Trophoblast cell (in vitro differentiated cells and primary cell): ENCODE results near the gene CHCHD6.

Source experiments
- DNase-seq, 2 donors: peaks; one replicate each; pipeline ENCODE4 v3.0.0-alpha.2; 2016
- H2AFZ ChIP-seq: 2 replicates; pipeline ENCODE4 v1.6.1; 2013; ENCODE audit warnings: low read length, moderate library complexity, mild to moderate bottlenecking; ENCODE audit not compliant: insufficient read depth, poor library complexity
- H2AK5ac ChIP-seq: 2 replicates; pipeline ENCODE4 v1.6.1; 2013; ENCODE audit warnings: mild to moderate bottlenecking, low read length
- H2BK120ac ChIP-seq: 2 replicates; pipeline ENCODE4 v1.6.1; 2013; ENCODE audit warnings: low read length, mild to moderate bottlenecking, moderate library complexity; ENCODE audit not compliant: insufficient read depth, poor library complexity
- H2BK12ac ChIP-seq: 2 replicates; pipeline ENCODE4 v1.6.1; 2013; ENCODE audit warnings: mild to moderate bottlenecking, low read length, moderate library complexity
- H2BK5ac ChIP-seq: 2 replicates; pipeline ENCODE4 v1.6.1; 2013; ENCODE audit warnings: low read length, low read depth, moderate library complexity, mild to moderate bottlenecking; ENCODE audit not compliant: poor library complexity
- H3K14ac ChIP-seq: 2 replicates; pipeline ENCODE4 v1.6.1; 2013; ENCODE audit warnings: mild to moderate bottlenecking, low read length
- H3K18ac ChIP-seq: 2 replicates; pipeline ENCODE4 v1.6.1; 2013; ENCODE audit warnings: mild to moderate bottlenecking, low read length
- H3K23ac ChIP-seq: 2 replicates; pipeline ENCODE4 v1.6.1; 2013; ENCODE audit warnings: low read length
- H3K27ac ChIP-seq: 2 replicates; pipeline ENCODE4 v1.5.1; 2013; ENCODE audit warnings: low read depth, mild to moderate bottlenecking, inconsistent platforms, low read length, moderate library complexity
- H3K27me3 ChIP-seq: 2 replicates; pipeline ENCODE4 v1.6.1; 2013; ENCODE audit warnings: inconsistent platforms, mild to moderate bottlenecking, low read length, moderate library complexity; ENCODE audit not compliant: insufficient read depth
- H3K36me3 ChIP-seq, 2 experiments: 1 replicate in 1 of 2; 2 replicates in 1 of 2; pipeline ENCODE4 v1.6.1; 2013; ENCODE audit warnings: low read length in 2 of 2, mild to moderate bottlenecking in 2 of 2, moderate library complexity in 1 of 2; ENCODE audit not compliant: insufficient read depth in 2 of 2, control insufficient read depth in 1 of 2
- H3K4ac ChIP-seq: 2 replicates; pipeline ENCODE4 v1.6.1; 2013; ENCODE audit warnings: low read depth, mild to moderate bottlenecking, low read length, moderate library complexity
- H3K4me1 ChIP-seq, 2 experiments: 1 replicate in 1 of 2; 2 replicates in 1 of 2; pipeline ENCODE4 v1.6.1; 2013; ENCODE audit warnings: low read length in 2 of 2, mild to moderate bottlenecking in 2 of 2, moderate library complexity in 1 of 2; ENCODE audit not compliant: insufficient read depth in 2 of 2, control insufficient read depth in 1 of 2
- H3K4me2 ChIP-seq: 2 replicates; pipeline ENCODE4 v1.6.1; 2013; ENCODE audit warnings: inconsistent platforms, mild to moderate bottlenecking, low read length, moderate library complexity
- H3K4me3 ChIP-seq: 2 replicates; pipeline ENCODE4 v1.5.1; 2013; ENCODE audit warnings: mild to moderate bottlenecking, low read depth, low read length, inconsistent platforms
- H3K79me1 ChIP-seq: one replicate; pipeline ENCODE4 v1.6.1; 2013; ENCODE audit warnings: low read length
- H3K79me2 ChIP-seq: 2 replicates; pipeline ENCODE4 v1.6.1; 2013; ENCODE audit warnings: low read length, mild to moderate bottlenecking; ENCODE audit not compliant: control insufficient read depth, insufficient read depth, poor library complexity
- H3K9ac ChIP-seq: 2 replicates; pipeline ENCODE4 v1.6.1; 2013; ENCODE audit warnings: mild to moderate bottlenecking, low read length
- H3K9me3 ChIP-seq: 2 replicates; pipeline ENCODE4 v1.6.1; 2013; ENCODE audit warnings: low read depth, mild to moderate bottlenecking, control low read depth, inconsistent platforms, low read length; ENCODE audit not compliant: insufficient read depth
- H4K12ac ChIP-seq: 2 replicates; pipeline ENCODE4 v1.6.1; 2013; ENCODE audit warnings: low read depth, mild to moderate bottlenecking, low read length, moderate library complexity
- H4K8ac ChIP-seq: 2 replicates; pipeline ENCODE4 v1.6.1; 2013; ENCODE audit warnings: low read depth, mild to moderate bottlenecking, low read length, moderate library complexity
- H4K91ac ChIP-seq: one replicate; pipeline ENCODE4 v1.6.1; 2013; ENCODE audit warnings: low read depth, mild to moderate bottlenecking, low read length, moderate library complexity
- WGBS: extraction: QIAGEN DNeasy Blood & Tissue Kit; methylation state at CpG from one replicate; pipeline ENCODE4 v1.1.7; 2013; ENCODE audit warnings: missing lambda C conversion rate; ENCODE audit not compliant: insufficient read length, insufficient coverage; ENCODE audit errors: extremely low coverage; 5-methylcytosine and 5-hydroxymethylcytosine counted together

CHCHD6 gene

DNA sequence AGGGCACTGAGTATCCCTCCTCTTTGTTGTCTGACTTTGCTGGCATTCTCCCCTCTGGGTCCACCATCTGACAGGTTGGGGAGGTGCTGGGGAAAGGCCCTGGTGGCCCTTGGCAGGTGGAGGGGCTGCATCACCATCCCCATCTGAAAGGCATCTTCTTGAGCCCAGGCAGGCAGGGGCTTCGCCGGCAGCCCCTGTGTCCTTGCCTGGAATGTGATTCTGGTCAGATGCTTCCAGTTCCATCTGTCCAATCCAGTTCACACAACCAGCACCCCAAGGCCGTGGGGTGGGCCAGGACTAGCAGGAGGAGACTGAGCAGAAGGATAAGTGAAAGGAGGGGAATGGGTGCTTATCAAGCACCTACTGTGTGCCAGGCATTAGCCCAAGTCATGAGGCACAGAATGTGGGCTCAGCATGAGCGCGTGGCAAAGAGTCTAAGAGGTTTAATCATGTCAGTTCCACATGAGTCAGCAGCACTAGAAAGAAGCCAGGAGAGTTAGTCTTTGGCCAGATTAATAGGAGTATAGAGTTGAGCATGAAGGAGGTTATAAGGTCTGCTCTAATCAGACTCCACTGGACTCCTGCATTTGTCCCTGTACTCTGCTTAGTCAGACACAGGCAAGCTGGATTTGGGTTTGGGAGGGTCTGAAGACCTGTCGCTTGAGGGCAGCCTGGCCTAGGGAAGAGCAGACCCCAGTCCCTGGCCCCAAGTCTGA lies 38.7 kb upstream of the CHCHD6 start:
- H3K79me1 ChIP-seq = no peaks in the 10 kb centered on the region
- H4K12ac ChIP-seq = no peak overlapping the region
- peaks cover 4% of the 10 kb centered on the region for H3K9me3 ChIP-seq
- H2AK5ac ChIP-seq = no peak overlapping the region
- no peak overlapping the region for H2BK12ac ChIP-seq
- no peak overlapping the region for H3K4me2 ChIP-seq
- no peak for DNase-seq
- H3K79me2 ChIP-seq = no peaks in the 10 kb centered on the region
- no peak overlapping the region for H4K91ac ChIP-seq
- H4K8ac ChIP-seq = no peak overlapping the region
- no peaks in the 10 kb centered on the region for H3K36me3 ChIP-seq
- H3K27me3 ChIP-seq = peaks cover 2% of the 10 kb centered on the region
- no peak overlapping the region for H3K9ac ChIP-seq
- no peak overlapping the region for H2AFZ ChIP-seq
- no peaks in the 10 kb centered on the region for H3K4me1 ChIP-seq
- H3K18ac ChIP-seq = no peak overlapping the region
- H3K4me3 ChIP-seq = peak overlapping the region; percentile 20
- H2BK120ac ChIP-seq = no peak overlapping the region
- H2BK5ac ChIP-seq = no peak overlapping the region
- H3K4ac ChIP-seq = no peak overlapping the region
- no peak overlapping the region for H3K27ac ChIP-seq
- no CpG with 5 or more reads among the region's 6 CpGs for WGBS
- H3K23ac ChIP-seq = no peak overlapping the region
- H3K14ac ChIP-seq = no peak overlapping the region

- no peaks in the 10 kb centered on the region for H3K4me1 ChIP-seq
- no peak for DNase-seq
- H3K79me1 ChIP-seq = no peaks in the 10 kb centered on the region
- H2AFZ ChIP-seq = no peak overlapping the region
- H3K79me2 ChIP-seq = no peaks in the 10 kb centered on the region
- no peak overlapping the region for H2BK120ac ChIP-seq
- no peak overlapping the region for H3K4ac ChIP-seq
- H3K27ac ChIP-seq = no peak overlapping the region
- H3K14ac ChIP-seq = no peak overlapping the region
- H4K12ac ChIP-seq = no peak overlapping the region
- no peak overlapping the region for H3K18ac ChIP-seq
- no peak overlapping the region for H2AK5ac ChIP-seq
- peaks cover 2% of the 10 kb centered on the region for H3K27me3 ChIP-seq
- no peak overlapping the region for H3K23ac ChIP-seq
- no CpG with 5 or more reads among the region's 15 CpGs for WGBS
- H3K9ac ChIP-seq = no peak overlapping the region
- no peak overlapping the region for H3K4me2 ChIP-seq
- no peak overlapping the region for H2BK5ac ChIP-seq
- peaks cover 4% of the 10 kb centered on the region for H3K9me3 ChIP-seq
- H2BK12ac ChIP-seq = no peak overlapping the region
- H4K8ac ChIP-seq = no peak overlapping the region
- H3K4me3 ChIP-seq = no peak overlapping the region
- H3K36me3 ChIP-seq = no peaks in the 10 kb centered on the region
- no peak overlapping the region for H4K91ac ChIP-seq
Observed at GRCh38 chr3:126665959-126666657, 37.9 kb upstream of the CHCHD6 start.

GRCh38 chr3:126666658-126667528 lies 37.1 kb upstream of the CHCHD6 start:
- Histone ChIP-seq H3K4me3 (no peak overlapping the region), H3K23ac (no peak overlapping the region), H4K8ac (no peak overlapping the region), H3K4me2 (no peak overlapping the region), H2AK5ac (no peak overlapping the region), H3K27ac (no peak overlapping the region), H3K4me1 (no peaks in the 10 kb centered on the region), H2AFZ (no peak overlapping the region), H3K79me1 (no peaks in the 10 kb centered on the region), H4K91ac (no peak overlapping the region), H2BK120ac (no peak overlapping the region), H3K14ac (no peak overlapping the region), H2BK5ac (no peak overlapping the region), H3K9ac (no peak overlapping the region), H3K27me3 (peaks cover 2% of the 10 kb centered on the region), H3K36me3 (no peaks in the 10 kb centered on the region), H3K79me2 (no peaks in the 10 kb centered on the region), H3K4ac (no peak overlapping the region), H4K12ac (no peak overlapping the region), H3K9me3 (peaks cover 4% of the 10 kb centered on the region), H3K18ac (no peak overlapping the region), H2BK12ac (no peak overlapping the region)
- WGBS = no CpG with 5 or more reads among the region's 15 CpGs
- DNase-seq = no peak

DNA sequence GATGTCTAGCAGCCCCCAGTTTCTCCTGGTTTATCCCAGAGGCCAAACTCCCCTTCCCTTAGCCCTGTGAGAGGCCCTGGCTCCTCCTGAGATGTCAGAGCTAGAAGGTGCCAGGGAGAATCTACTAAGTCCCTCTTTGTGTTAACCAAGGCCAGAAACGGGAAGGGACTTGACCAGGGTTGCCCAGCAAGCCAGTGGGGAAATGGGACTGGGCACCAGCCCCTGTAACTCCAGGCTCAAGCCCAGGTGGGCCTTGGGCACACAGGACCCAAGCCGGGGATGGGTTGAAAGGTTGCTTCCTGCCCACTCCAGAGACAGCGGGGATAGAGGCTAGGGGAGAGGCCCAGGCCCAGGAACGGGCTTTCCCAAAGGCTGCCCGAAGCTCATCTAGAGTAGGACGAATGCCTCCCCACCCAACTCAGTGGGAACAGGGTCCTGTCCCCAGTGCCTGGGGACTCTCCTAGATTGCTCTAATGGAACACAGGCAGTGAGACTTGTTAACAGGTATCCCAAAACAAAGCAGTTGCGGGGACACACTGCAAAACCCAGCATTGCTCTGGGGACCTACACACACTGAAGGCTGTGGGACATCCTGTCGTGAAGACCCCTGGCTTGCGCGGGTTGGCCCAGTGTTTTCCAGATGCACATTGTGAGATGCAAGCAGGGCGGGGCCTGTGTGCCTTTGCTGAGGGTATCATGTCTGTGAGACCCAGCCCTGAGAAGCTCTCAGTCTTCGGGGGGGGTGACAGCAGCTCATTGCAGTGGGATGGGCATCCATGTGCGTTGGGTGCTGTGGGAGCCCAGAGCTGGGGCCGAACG lies 36.2 kb upstream of the CHCHD6 start:
- Histone ChIP-seq H3K4ac (no peak overlapping the region), H3K9me3 (peaks cover 4% of the 10 kb centered on the region), H3K79me1 (no peaks in the 10 kb centered on the region), H3K18ac (no peak overlapping the region), H2AK5ac (no peak overlapping the region), H3K4me2 (no peak overlapping the region), H3K79me2 (no peaks in the 10 kb centered on the region), H3K27ac (no peak overlapping the region), H3K27me3 (no peaks in the 10 kb centered on the region), H3K4me3 (no peak overlapping the region), H3K23ac (no peak overlapping the region), H4K8ac (no peak overlapping the region), H2AFZ (no peak overlapping the region), H2BK12ac (no peak overlapping the region), H3K9ac (no peak overlapping the region), H4K91ac (no peak overlapping the region), H3K14ac (no peak overlapping the region), H3K4me1 (no peaks in the 10 kb centered on the region), H4K12ac (no peak overlapping the region), H3K36me3 (no peaks in the 10 kb centered on the region), H2BK120ac (no peak overlapping the region), H2BK5ac (no peak overlapping the region)
- no peak for DNase-seq
- no CpG with 5 or more reads among the region's 15 CpGs for WGBS
